HG02840 (cell line): ENCODE data around the gene BRD3.

Experiments
- ATAC-seq: cut with Tn5 transposase; IDR thresholded peaks from one replicate; pipeline ENCODE4 v1.9.1; 2021; ENCODE audit warnings: mild to moderate bottlenecking, moderate library complexity, moderate number of reproducible peaks; ENCODE audit not compliant: unreplicated experiment, low FRiP score

The BRD3 gene

GRCh38 chr9:134066913-134067851 lies 644 bp downstream of the BRD3 start:
- peak; percentile 2 for ATAC-seq

GRCh38 chr9:134066526-134066912 lies 1.3 kb downstream of the BRD3 start:
- no peak for ATAC-seq

GRCh38 chr9:134065612-134066419 lies 2.0 kb downstream of the BRD3 start:
- ATAC-seq: no peak

- ATAC-seq: no peak
These were observed 3.1 kb downstream of the BRD3 start for GRCh38 chr9:134064711-134065110.

GRCh38 chr9:134063571-134064450 lies 4.0 kb downstream of the BRD3 start:
- no peak for ATAC-seq

- ATAC-seq: no peak
These were observed 4.7 kb downstream of the BRD3 start for GRCh38 chr9:134063088-134063570.

GRCh38 chr9:134062461-134063087 lies 5.3 kb downstream of the BRD3 start:
- ATAC-seq: no peak

GRCh38 chr9:134061688-134062371 lies 6.0 kb downstream of the BRD3 start:
- ATAC-seq: no peak

- ATAC-seq: no peak
These were observed 6.7 kb downstream of the BRD3 start for GRCh38 chr9:134061019-134061687.

GRCh38 chr9:134060546-134060945 lies 7.3 kb downstream of the BRD3 start:
- ATAC-seq: no peak

GRCh38 chr9:134059661-134060395 lies 8.0 kb downstream of the BRD3 start:
- ATAC-seq: peak; percentile 55

- no peak for ATAC-seq
These were observed 8.6 kb downstream of the BRD3 start for GRCh38 chr9:134059188-134059641.

- ATAC-seq: no peak
These were observed 9.1 kb downstream of the BRD3 start for GRCh38 chr9:134058716-134059115.

GRCh38 chr9:134057751-134058701 lies 9.8 kb downstream of the BRD3 start:
- ATAC-seq: no peak

GRCh38 chr9:134057307-134057657 lies 10.5 kb downstream of the BRD3 start:
- no peak for ATAC-seq

GRCh38 chr9:134056483-134057306 lies 11.1 kb downstream of the BRD3 start:
- ATAC-seq: no peak
